Nephron progenitor cell (in vitro differentiated cells): ENCODE results near the gene SIPA1L2.
A peak's percentile ranks its signal among the peaks of the same experiment; 100 is the strongest.

Experiments used
- DNase-seq: peaks from one replicate; pipeline ENCODE4 v3.0.0; 2021
- H3K27ac Mint-ChIP-seq: 2 replicates; pipeline ENCODE4 v1.8.0; 2021; ENCODE audit warnings: mild to moderate bottlenecking, moderate library complexity, mixed read lengths
- H3K27me3 Mint-ChIP-seq: 2 replicates; pipeline ENCODE4 v1.8.0; 2021; ENCODE audit warnings: mild to moderate bottlenecking, low read depth, mixed read lengths; ENCODE audit not compliant: poor library complexity
- H3K36me3 Mint-ChIP-seq: 2 replicates; pipeline ENCODE4 v1.8.0; 2021; ENCODE audit warnings: low read depth, mixed read lengths
- H3K4me1 Mint-ChIP-seq: 2 replicates; pipeline ENCODE4 v1.8.0; 2021; ENCODE audit warnings: mixed read lengths
- H3K4me3 Mint-ChIP-seq: 2 replicates; pipeline ENCODE4 v1.8.0; 2021; ENCODE audit warnings: mild to moderate bottlenecking, moderate library complexity, mixed read lengths
- H3K9me3 Mint-ChIP-seq: 2 replicates; pipeline ENCODE4 v1.8.0; 2021; ENCODE audit warnings: mild to moderate bottlenecking, moderate library complexity, mixed read lengths
- CTCF ChIP-seq: fragments of 200-600 bp; sonication (generic); IDR thresholded peaks from 2 replicates; pipeline ENCODE4 v1.5.0; 2021; ENCODE audit warnings: antibody characterized with exemption

Gene SIPA1L2

GRCh38 chr1:232662910-232663309 lies 33.0 kb upstream of the SIPA1L2 start:
- no peak for DNase-seq
- H3K36me3 Mint-ChIP-seq: no peaks in the 10 kb centered on the region
- H3K4me3 Mint-ChIP-seq: no peak overlapping the region
- peaks cover 6% of the 10 kb centered on the region for H3K9me3 Mint-ChIP-seq
- H3K27ac Mint-ChIP-seq: peak overlapping the region; percentile 39
- H3K27me3 Mint-ChIP-seq: no peaks in the 10 kb centered on the region
- TF ChIP-seq CTCF: no peak
- H3K4me1 Mint-ChIP-seq: peaks cover 11% of the 10 kb centered on the region

- H3K36me3 Mint-ChIP-seq: no peaks in the 10 kb centered on the region
- DNase-seq: no peak
- H3K9me3 Mint-ChIP-seq: peaks cover 6% of the 10 kb centered on the region
- H3K4me3 Mint-ChIP-seq: no peak overlapping the region
- no peaks in the 10 kb centered on the region for H3K27me3 Mint-ChIP-seq
- H3K27ac Mint-ChIP-seq: no peak overlapping the region
- peaks cover 28% of the 10 kb centered on the region for H3K4me1 Mint-ChIP-seq
- no peak for TF ChIP-seq CTCF
Measured at GRCh38 chr1:232658386-232658785, 28.5 kb upstream of the SIPA1L2 start.

GRCh38 chr1:232657426-232658005 lies 27.6 kb upstream of the SIPA1L2 start:
- no peak overlapping the region for H3K27ac Mint-ChIP-seq
- H3K27me3 Mint-ChIP-seq: no peaks in the 10 kb centered on the region
- no peaks in the 10 kb centered on the region for H3K36me3 Mint-ChIP-seq
- no peak for TF ChIP-seq CTCF
- H3K9me3 Mint-ChIP-seq: peaks cover under 1% of the 10 kb centered on the region
- no peak for DNase-seq
- no peak overlapping the region for H3K4me3 Mint-ChIP-seq
- H3K4me1 Mint-ChIP-seq: peaks cover 22% of the 10 kb centered on the region

DNA sequence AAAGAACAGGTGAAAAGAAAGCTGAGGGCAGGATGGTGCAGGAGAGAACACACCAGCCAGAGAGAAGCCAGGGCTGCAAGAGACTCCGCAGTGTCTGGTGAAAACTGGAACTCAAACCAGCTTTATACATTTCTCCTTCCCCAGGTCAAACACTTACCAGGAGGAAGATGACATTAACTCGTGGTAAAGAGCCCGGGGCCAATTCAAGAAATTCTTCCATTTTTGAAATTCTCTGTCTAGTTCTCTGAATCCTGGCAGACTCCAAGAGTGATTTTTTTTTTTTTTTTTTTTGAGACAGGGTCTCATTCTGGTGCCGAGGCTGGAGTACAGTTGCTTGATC lies 25.8 kb upstream of the SIPA1L2 start:
- peaks cover 17% of the 10 kb centered on the region for H3K4me1 Mint-ChIP-seq
- H3K4me3 Mint-ChIP-seq: no peak overlapping the region
- no peaks in the 10 kb centered on the region for H3K9me3 Mint-ChIP-seq
- no peaks in the 10 kb centered on the region for H3K36me3 Mint-ChIP-seq
- no peak for DNase-seq
- no peak overlapping the region for H3K27ac Mint-ChIP-seq
- TF ChIP-seq CTCF: no peak
- H3K27me3 Mint-ChIP-seq: peaks cover 2% of the 10 kb centered on the region

GRCh38 chr1:232655028-232655745 lies 25.3 kb upstream of the SIPA1L2 start:
- no peak overlapping the region for H3K4me3 Mint-ChIP-seq
- TF ChIP-seq CTCF: no peak

GRCh38 chr1:232653789-232654188 lies 23.9 kb upstream of the SIPA1L2 start:
- no peaks in the 10 kb centered on the region for H3K9me3 Mint-ChIP-seq

More at GRCh38 chr1:232655028-232655745, 25.3 kb upstream of the SIPA1L2 start:
- no peak for DNase-seq
- Mint-ChIP-seq H3K9me3 (no peaks in the 10 kb centered on the region), H3K27me3 (peaks cover 5% of the 10 kb centered on the region), H3K36me3 (no peaks in the 10 kb centered on the region), H3K27ac (no peak overlapping the region), H3K4me1 (peaks cover 17% of the 10 kb centered on the region)

More at GRCh38 chr1:232653789-232654188, 23.9 kb upstream of the SIPA1L2 start:
- no peak for DNase-seq
- Mint-ChIP-seq H3K27me3 (peaks cover 6% of the 10 kb centered on the region), H3K4me1 (peaks cover 17% of the 10 kb centered on the region), H3K4me3 (no peak overlapping the region), H3K27ac (no peak overlapping the region), H3K36me3 (no peaks in the 10 kb centered on the region)
- TF ChIP-seq CTCF: no peak
